Measurements from ENCODE around the gene FAM120AOS.

Gene FAM120AOS

DNA sequence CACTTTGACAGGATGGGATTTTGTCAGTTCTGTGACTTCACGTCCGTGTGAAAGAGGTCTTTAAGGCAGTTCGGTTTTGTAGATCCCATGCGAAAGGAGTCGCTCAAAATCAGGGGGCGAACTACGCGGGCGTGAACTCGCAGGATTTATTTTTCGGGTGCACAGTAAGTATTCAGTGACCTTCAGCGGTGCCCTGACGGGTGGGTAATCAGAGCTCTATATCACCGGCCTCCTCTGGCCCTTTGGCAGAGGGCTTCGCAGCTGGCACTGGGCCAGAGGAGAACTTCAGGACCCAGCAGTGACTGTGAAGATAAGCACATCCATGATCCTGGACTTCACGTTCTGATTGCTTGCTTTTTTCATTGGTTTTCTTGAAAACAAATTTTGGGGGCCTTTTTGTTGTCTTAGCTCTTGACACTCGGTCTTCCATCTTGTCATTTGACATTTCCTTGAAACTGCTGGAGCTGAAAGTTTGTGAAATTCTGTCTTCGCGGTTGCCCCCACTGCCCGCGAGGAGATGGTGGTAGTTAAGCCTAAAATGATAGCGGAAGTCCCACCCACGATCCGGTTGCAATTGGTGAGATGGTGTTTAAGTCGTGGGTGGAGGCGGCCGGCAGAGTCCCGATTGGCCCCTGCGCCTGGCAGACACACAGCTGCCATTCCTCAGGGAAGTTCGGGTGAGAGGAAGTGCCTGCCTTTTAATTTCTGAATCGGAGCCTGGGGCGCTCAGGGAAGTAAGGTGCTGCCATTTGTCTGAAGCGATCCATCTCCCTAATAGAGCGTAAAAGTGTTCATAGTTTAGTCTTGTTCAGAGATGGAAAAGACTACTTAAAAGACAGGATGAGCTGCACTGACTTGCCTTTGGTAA is at the start of gene FAM120AOS:
Gene FAM120AOS, minus strand, starts transcription at position 535 of the 868 bp plus-strand sequence. CDS start 872 bp downstream, outside the sequence.
- peak; percentile 36 to 97 (median 89) for DNase-seq

DNA sequence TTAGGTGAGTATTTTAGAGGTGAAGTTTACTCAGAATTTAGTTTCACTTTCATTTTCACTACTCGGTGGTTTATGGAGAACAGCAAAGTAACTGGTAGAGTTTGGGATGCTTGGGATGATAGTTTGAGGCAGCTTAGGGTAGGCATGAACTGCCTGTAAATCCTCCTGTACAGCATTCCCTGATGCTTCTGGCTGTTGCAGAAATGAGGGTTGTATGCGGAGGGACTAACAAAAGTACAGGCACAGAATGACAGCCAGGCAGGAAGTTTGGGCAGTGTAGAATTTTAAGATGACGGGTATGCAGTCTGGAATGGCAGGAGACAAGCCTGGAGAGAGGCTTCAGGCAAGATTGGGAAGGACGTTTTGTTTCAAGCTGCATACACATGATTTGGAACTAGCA is 48.0 kb upstream of the FAM120AOS start:
- DNase-seq = no peak

DNA sequence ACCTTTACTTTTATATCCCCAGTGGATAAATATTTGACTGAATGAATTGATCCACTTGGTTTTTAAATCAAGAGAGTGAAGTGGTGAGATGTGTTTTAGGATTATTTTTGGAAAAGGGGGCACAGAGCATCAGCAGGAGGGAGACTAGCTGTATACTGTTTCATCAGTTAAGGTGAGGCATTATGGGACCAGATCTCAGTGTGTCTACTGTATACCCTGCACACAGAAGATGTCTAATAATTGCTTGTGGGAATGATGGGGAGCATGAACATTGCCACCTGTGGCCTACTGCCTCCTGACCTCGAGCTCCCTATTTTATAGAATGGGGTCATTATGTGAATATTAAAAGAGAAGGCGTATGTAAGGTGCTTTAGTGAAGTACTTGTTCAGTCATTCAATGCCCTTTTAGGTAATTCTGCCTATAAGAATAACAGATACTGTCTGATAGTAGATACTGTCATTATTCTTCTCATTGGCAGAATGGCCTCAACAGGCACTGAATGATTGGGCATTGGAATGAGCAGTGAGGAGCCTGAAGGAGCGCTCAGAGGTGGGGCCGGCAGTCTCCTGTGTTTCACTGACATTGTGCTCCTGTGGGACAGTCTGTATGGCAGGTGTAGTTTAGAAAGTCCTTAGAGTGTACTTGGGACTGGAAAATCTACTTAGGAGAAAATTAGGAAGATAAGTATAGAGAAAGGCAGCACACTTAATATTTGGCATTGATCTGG is 47.4 kb upstream of the FAM120AOS start:
- DNase-seq = no peak

DNA sequence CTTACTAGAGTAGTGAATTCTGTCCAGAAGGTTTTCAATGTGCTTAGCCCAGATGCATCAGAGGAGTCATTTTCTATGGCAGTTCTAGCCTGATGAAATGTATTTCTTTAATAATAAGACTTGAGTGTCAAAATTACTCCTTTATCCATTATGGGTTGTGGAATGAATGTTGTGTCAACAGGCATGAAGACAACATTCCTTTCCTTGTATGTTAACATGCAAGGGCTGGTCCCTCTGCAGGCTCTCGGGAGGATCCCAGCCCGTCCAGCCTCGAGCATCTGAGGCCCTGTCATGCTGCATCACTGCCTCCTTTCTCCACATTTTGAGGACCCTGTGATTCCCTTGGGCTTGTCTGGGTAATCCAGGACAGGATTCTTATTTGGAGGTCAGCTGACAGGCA is 42.9 kb upstream of the FAM120AOS start:
- no peak for DNase-seq

DNA sequence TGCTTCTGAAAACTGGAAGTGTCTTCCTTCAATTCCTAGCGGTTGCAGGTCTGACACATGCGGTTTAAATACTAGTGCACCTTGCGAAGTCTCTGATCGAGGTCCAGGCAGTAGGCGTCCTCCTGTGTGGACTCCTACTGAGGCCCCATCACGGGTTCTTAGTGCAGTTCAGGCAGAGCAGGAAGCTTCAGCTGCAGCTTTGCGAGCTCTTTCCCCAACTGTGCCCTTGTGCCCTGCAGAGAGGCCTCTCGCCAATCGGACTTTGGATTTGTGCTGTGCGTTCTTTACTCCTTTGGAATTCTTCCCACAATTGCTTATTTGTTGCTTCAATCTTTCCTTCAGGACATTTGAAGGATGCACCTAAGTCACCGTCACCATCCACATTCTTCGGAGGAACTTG is 40.6 kb upstream of the FAM120AOS start:
- DNase-seq = no peak

DNA sequence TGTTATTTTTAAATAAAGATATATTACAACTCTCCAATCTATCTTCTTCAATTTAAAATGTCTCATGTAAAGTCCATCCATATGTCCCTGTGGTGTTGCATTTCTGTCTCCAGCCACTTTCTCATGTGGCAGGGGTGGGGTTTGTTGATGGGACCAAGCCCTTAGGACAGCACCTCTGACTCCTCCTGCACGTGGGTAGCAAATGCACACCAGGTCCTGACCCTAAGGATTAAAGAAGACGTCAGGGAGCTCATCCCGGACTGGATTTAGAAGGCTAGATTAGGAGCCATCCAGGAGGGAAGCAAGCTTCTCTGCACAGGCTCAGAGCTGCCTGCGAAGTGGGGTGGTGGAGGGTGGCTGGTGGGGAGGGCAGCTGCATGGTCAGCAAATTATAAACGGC is 38.9 kb upstream of the FAM120AOS start:
- no peak for DNase-seq

DNA sequence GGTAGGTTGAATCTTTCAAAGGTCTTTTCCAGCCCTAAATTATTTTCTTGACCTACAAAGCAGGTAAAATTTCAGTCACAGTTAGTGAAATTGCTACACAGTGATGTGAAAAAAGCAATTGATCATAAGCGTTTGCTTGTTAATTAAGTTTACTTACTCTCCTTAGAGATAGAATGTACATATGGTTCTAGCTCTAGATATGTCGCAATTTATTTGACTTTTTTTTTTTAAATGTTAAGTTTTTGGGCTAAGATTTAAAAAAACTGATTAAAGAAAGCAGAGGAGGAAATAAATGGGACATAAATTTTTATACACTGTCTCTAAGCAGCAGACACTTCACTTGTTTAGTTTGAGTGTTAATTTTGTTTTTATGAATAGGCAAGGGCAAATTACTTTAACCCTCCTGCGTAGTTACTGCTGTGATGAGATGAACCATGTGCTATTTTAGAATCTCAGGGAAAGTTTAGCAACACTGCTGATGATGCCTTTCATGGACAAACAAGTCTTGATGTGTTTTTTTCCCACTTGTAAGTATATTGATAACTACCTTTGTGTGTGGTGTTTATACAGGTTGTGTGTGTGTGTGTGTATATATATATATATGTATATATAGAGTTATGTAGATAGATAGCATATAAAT is 38.3 kb upstream of the FAM120AOS start:
- no peak for DNase-seq

DNA sequence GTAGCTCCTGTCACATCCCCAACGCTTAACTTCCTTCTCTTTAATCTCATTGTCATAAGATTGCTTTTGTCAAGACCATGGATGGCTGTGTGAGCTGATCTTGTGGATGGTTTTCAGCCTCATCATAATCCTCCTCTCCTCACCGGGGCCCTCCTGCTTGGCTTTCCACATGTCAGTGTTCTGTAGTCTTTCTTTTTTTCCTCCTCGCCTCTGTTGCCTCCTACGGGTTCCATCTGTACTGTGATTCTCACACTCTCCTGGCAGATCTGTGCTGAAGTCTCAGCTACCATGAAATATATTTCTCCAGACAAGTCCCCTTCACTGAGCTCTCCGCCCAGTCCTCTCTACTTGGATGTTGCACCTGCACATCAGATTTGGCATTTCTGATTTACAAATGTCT is 34.9 kb upstream of the FAM120AOS start:
- peak in 1 of 51 donors; percentile 28 for DNase-seq

DNA sequence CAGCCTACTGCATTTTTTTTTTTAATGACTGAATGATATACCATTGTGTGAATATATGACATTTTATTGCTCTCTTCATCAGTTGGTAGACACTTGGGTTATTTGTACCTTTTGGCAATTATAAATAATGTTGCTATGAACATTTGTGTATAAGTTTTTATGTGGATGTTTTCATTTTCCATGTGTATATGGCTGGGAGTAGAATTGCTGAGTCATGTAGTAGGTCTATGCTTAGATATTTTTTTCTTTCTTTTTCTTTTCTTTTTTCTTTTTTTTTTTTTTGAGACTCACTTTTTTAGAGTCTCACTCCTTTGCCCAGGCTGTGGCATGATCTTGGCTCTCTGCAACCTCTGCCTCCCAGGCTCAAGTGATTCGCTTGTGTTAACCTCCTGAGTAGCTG is 32.9 kb upstream of the FAM120AOS start:
- no peak for DNase-seq

DNA sequence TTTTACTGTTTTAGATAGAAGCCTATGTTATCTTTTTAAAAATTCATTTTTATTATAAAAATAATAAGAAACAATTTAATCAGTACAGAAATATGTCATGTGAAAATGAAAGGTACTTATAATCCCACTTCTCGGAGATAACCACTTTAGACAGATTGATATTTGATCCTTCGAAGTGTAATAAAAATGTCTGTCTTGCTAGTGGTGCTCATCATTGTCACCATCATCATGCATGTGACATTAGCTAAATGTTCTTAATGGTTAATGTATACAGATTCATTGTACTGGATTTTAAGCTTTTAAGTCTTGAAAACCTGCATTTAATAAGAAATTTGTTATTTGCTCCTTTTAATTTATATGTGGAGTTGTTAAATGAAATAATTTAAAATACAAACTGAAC is 30.1 kb upstream of the FAM120AOS start:
- no peak for DNase-seq

DNA sequence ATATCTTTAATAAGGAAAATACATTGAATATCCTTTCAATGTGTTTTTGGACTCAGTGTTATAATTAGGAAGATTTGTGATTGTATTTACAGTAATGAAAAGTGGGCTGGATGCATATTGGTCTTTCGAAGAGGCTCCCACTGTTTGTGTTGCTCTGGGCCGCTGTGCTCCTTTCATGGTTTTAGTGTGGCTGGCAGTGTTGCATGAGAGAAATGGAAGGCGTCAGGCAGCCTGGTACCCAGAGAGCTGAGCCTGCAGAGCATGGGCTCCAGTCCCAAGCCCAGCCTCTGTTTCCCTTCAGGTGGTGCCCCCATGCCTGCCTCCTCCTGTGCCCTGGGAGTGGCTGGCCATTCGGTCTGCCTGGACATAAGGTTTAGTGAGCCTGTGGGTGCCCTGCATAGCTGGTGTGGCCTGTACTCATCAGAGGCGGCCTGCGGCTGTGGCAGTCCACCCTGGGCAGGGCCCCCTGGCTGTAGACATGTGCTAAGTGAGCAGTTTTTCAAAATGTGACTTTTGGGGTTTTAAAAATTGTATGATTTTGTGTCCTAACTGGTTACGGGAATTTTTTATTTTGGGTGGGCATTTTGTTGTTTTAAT is 27.4 kb upstream of the FAM120AOS start:
- DNase-seq = no peak

DNA sequence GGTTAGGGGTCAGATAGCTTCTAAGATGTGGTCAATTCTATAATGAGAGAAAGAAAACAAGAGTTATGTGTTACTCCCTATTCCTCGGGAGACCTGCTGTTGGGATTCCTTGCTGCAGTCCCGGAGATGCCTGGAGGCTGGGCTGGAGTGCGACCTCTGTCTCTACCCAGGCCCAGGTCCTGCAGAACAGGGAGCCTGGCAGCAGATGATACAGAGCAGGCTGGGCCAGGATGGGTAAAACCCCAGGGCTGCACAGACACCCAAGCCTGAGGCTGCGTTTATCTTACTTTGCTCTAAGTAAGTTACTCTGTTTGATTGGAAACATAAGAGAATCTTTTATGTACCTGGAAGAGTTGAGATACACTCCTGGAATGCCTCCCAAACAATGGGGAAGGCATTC is 26.9 kb upstream of the FAM120AOS start:
- no peak for DNase-seq

DNA sequence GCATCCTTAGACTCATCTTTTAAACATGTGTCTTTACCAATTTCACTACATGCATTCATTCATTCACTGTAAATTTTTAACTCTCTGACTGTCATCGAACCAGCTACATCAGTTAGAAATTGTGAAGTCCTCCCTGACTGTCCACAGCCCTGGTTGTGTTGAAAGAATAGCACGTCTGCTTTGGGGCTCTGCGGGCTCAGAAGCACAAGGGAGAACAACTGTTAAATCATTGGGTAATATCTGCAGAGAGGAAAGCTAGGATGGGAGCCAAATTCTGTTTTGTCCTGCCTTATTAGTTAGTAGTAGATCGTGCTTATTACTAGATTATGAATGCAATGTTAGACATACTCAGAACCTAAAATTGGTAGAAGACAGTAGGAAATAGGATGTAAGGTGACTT is 26.3 kb upstream of the FAM120AOS start:
- no peak for DNase-seq

DNA sequence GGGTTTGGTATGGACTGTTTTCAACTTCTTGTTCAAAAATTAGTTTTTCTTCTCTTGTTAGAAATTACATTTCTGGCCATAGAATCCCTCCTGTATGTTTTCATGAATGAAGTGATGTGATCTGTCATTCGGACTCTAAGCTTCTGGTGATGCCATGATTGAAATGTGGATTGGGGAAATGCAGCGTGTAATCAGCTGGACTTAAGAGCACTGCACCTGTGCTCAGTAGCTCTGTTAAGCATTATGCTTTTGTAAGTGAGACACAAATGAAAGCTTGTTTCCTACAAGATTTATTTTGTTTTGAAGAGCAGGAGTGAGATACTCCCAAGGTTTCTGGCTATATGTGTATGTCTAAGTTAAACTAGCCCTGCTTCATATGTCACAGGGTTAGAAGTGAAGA is 24.0 kb upstream of the FAM120AOS start:
- DNase-seq = no peak

DNA sequence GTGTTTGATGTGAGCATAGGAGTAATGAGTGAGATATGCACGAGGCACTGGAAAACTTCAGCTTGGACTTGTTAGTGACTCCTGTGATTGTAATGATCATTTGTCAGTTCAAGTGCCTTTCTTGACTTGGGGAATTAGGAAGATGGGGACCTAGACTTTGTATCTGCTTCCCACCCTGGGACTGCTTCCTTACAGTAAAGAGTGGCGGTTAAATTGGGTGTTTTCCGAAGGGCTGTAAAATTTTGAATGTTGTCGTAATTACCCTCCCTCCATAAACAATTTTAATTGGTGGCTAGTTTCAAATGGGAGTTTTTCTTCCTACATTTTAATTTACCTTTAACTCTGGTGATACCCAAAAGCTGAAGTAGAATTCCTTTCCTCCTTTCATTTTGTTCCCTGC is 23.5 kb upstream of the FAM120AOS start:
- no peak for DNase-seq

DNA sequence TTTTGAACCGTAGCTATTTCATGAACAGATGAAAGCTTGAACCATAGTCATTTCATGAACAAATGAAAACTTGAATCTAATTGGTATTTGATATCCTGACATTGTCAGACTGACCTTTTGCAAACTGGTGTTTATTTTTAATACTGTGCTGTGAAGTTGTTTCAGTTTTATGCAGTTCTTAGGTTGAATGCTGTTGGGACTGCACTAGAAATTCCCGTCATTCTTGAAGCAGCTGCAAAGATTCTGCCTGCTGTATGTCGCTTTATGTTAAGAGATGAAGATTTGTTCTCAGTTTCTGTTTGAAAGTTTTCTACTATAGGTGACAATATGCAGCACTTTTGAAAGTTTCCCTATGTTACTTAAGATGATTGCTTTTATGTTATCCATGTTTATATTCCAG is 22.5 kb upstream of the FAM120AOS start:
- DNase-seq = no peak

DNA sequence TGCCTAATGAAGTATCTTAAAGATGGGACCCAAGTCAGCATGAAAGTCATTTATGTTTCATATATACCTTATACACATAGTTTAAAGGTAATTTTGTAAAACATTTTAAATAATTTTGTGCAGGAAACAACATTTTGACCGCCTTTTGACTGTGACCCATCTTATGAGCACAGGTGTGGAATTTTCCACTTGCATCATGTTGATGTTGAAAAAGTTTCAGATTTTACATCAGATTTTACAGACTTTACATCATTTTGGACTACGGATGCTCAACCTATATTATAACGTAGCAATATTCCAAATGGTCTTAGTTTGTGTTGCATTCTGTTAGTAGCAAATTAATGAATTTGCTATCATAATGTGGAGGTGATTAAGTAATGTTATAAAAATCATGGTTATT is 21.7 kb upstream of the FAM120AOS start:
- no peak for DNase-seq

DNA sequence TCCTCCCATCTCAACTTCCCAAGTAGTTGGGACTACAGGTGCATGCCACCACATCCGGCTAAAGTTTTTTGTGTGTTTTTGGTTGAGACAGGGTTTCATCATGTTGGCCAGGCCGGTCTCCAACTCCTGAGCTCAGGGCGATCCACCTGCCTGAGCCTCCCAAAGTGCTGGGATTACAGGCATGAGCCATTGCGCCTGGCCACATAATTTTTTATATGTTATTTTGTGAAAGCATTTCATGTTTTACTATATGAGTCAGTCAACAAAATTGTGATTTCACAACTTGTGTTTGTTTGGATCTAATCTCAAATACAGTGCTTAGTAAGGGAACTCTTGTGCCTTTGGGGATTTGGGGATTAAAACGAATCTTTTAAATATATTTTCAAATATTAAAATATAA is 20.0 kb upstream of the FAM120AOS start:
- DNase-seq = no peak

DNA sequence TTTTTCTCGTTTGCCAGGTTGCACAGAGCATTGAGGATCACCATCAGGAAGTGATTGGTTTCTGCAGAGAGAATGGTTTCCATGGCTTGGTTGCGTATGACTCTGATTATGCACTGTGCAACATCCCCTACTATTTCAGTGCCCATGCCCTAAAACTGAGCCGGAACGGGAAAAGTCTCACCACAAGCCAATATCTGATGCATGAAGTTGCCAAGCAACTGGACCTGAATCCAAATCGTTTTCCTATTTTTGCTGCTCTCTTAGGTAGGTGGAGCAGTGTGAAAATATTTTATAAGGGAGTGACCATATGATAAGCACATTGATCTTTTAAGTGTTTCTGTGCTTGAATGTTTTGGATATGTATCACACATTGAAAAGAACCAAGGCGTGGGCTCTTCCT is 17.7 kb upstream of the FAM120AOS start:
- DNase-seq = peak in 1 of 51 donors; percentile 14

DNA sequence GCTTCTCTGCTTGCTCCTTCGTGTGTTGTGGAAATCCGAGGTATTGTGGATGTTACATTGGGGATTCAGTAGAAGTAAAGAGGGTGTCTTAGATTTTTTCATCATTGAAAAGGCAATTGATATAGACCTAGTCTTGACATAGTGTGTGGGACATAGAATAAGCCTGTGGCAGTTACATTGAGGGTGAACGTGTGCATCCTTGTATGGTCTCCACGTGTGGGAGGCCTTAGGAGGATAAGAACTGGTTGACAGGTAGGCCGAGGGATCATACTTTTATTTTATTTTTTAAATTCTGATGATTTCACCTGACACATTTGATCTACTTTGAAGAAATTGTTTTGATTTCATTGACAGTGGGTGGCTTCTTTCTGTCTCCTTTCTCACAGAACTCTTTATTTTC is 17.0 kb upstream of the FAM120AOS start:
- no peak for DNase-seq

DNA sequence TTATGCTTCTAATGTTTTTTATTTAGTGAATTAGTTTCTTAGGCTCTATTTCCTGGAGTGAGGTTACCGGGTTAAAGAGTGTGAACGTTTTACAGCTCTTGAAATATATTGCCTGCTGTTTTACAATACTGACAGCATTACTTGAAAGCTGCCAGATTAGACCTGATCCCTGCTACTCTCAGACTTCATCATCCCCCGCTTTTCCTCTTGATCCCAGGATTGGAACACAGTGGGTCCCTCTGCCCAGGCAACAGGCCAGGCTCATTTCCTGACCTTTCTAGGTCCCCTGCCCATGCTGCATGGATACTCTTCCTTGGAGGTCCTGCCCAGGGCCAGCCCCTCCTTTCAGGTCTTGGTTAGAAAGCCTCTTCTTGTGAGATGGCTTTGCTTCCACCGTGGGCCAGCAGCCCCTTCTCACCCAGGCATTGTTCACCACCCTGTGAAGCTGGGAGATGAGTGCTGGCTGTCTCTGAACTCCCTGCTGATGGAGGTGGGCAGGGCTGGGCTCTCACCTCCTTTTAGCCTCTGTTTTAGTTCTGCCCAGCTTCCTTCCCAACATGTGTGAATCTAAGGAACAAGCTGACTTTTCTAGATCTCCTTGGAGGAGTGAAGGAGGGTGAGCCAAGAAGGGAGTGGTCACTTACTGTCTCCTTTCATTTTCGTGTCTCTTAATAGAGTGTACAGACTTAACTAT is 15.5 kb upstream of the FAM120AOS start:
- no peak for DNase-seq

Measured in hypothalamus (tissue), 51 donors.